Osteocyte (in vitro differentiated cells): ENCODE data around the gene PHACTR3. TPM values are rescaled to one million over a fixed set of nuclear protein-coding genes. Genes with fewer than 3 reads are reported as not detected.

Experiments used
- DNase-seq: peaks from one replicate; pipeline ENCODE4 v3.0.0; 2021; ENCODE audit warnings: mixed read lengths; ENCODE audit not compliant: unreplicated experiment; ENCODE audit errors: extremely low spot score
- H3K27ac Mint-ChIP-seq: one replicate; pipeline ENCODE4 v1.8.0; 2021; ENCODE audit warnings: mild to moderate bottlenecking, mixed read lengths; ENCODE audit not compliant: unreplicated experiment
- H3K27me3 Mint-ChIP-seq: one replicate; pipeline ENCODE4 v1.8.0; 2021; ENCODE audit warnings: mixed read lengths; ENCODE audit not compliant: unreplicated experiment
- H3K36me3 Mint-ChIP-seq: one replicate; pipeline ENCODE4 v1.8.0; 2021; ENCODE audit warnings: mixed read lengths; ENCODE audit not compliant: unreplicated experiment
- H3K4me1 Mint-ChIP-seq: one replicate; pipeline ENCODE4 v1.8.0; 2021; ENCODE audit warnings: mixed read lengths; ENCODE audit not compliant: unreplicated experiment
- H3K4me3 Mint-ChIP-seq: one replicate; pipeline ENCODE4 v1.8.0; 2021; ENCODE audit warnings: mild to moderate bottlenecking, moderate library complexity, mixed read lengths; ENCODE audit not compliant: unreplicated experiment
- H3K9me3 Mint-ChIP-seq: one replicate; pipeline ENCODE4 v1.8.0; 2021; ENCODE audit warnings: mixed read lengths; ENCODE audit not compliant: unreplicated experiment
- CTCF ChIP-seq: fragments of 200-600 bp; sonication (generic); IDR thresholded peaks from 2 replicates; pipeline ENCODE4 v1.5.0; 2021; ENCODE audit warnings: antibody characterized with exemption, mild to moderate bottlenecking, moderate library complexity
- total RNA-seq: library from RNA; stranded (reverse); gene quantifications from 2 replicates; pipeline ENCODE4 v1.2.1, GENCODE V29; 2021

The PHACTR3 gene
- total RNA-seq, 1 donor from 2014 or later = not detected

- Mint-ChIP-seq H3K36me3 (no peaks in the 10 kb centered on the region), H3K4me3 (no peak overlapping the region), H3K4me1 (no peaks in the 10 kb centered on the region), H3K27ac (no peak overlapping the region), H3K27me3 (no peaks in the 10 kb centered on the region), H3K9me3 (no peaks in the 10 kb centered on the region)
- no peak for DNase-seq
- no peak for TF ChIP-seq CTCF
These were observed 291.6 kb downstream of the PHACTR3 start for GRCh38 chr20:59895908-59896307.
